Measurements from ENCODE around the gene CLPTM1L. TPM values are rescaled to one million over a fixed set of nuclear protein-coding genes. Genes with fewer than 3 reads are reported as not detected.
"Not testable (repeated sequence)": the region's sequence is repeated elsewhere in the genome, so short reads cannot be mapped to it uniquely, and the experiment has no call there.

CLPTM1L gene
- total and polyA plus RNA-seq, 2 donors from 2014 or later: 96.6 to 135 TPM

DNA sequence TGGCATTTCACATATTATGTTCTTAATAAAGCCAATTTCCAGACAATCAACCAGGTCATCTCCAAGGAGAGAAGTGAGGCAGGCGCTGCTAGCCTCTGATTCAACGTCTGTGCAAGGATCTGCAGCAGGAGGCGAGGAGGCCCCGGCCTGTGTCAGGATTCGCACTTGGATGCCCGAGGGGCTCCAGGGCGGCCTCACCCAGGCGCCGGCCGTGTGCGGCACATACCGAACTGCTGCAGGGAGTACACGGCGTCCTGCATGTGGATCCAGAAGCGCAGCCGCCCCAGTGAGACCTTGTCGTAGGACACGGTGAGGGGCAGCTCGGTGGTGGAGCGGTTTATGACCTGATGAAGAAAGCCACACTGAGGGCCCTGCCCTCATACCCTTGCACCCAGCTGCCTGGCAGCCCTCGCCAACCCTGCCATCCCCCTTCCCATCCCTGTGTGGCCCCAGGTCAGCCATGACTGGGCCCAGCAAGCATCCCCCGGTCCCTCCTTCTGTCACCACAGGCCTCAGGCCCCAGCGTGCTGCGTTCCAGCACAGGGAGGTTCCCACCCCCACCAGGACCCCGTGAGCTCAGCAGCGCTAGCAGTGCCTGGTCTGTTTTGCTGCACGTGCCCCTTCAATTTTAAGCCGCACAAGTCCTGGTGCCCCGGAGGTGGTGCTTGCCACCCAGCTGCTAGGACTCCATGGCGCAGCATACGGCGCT, 9.9 kb downstream of the CLPTM1L start:
- intact Hi-C loops (cut with DNase I): no loop called here
- Histone ChIP-seq H3K27me3 (ENCODE audit: control insufficient read depth, insufficient read depth, low read length) (no peaks in the 10 kb centered on the region), H3K27ac (ENCODE audit: low read depth in 2 of 2, low read length in 2 of 2) (no peak overlapping the region), H3K9ac (ENCODE audit: low read length in 3 of 3) (no peak overlapping the region), H3K4me1 (ENCODE audit: control insufficient read depth in 2 of 3, insufficient read depth in 2 of 3, low read depth in 1 of 3, low read length in 3 of 3) (peaks cover 0 to 10% (median 0%) of the 10 kb centered on the region in 3 donors), H3K9me3 (ENCODE audit: control insufficient read depth in 2 of 3, insufficient read depth in 1 of 3, low read length in 3 of 3) (no peaks in the 10 kb centered on the region), H3K36me3 (ENCODE audit: control insufficient read depth in 2 of 3, insufficient read depth in 3 of 3, low read length in 3 of 3) (peaks cover 5 to 62% (median 28%) of the 10 kb centered on the region in 3 donors), H3K4me3 (ENCODE audit: low read length in 3 of 3) (no peak overlapping the region)
- no peak for FAIRE-seq
- DNase-seq: peak in 1 of 5 donors; percentile 67
- TF ChIP-seq, protein P1, sequence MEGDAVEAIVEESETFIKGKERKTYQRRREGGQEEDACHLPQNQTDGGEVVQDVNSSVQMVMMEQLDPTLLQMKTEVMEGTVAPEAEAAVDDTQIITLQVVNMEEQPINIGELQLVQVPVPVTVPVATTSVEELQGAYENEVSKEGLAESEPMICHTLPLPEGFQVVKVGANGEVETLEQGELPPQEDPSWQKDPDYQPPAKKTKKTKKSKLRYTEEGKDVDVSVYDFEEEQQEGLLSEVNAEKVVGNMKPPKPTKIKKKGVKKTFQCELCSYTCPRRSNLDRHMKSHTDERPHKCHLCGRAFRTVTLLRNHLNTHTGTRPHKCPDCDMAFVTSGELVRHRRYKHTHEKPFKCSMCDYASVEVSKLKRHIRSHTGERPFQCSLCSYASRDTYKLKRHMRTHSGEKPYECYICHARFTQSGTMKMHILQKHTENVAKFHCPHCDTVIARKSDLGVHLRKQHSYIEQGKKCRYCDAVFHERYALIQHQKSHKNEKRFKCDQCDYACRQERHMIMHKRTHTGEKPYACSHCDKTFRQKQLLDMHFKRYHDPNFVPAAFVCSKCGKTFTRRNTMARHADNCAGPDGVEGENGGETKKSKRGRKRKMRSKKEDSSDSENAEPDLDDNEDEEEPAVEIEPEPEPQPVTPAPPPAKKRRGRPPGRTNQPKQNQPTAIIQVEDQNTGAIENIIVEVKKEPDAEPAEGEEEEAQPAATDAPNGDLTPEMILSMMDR (IDR thresholded peaks at IDR 0.05; ENCODE audit: borderline replicate concordance, extremely low read depth, insufficient read depth): no peak

DNA sequence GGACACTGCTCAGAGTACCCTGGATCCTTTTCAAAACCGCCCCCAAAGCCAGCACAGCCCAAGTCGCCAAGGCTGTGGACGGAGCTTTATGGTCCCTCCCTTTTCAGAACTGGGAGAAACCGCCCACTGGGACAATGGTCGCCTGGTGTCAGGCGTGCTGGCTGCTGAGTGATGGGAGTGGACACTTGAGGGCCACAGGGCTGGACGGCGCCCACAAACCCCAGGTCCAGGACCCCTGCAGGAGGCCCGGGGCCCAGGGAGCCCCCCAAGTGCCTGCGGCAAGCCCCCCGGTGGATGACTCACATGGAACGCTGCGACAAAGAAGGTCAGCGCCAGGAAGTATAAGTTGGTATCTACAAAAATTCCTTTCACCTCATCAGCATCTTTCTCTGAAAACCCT, 10.9 kb downstream of the CLPTM1L start:
- H3K9me3 ChIP-seq (ENCODE audit: control insufficient read depth in 2 of 3, insufficient read depth in 1 of 3, low read length in 3 of 3): no peaks in the 10 kb centered on the region
- TF ChIP-seq, protein P1 (IDR thresholded peaks at IDR 0.05; ENCODE audit: borderline replicate concordance, extremely low read depth, insufficient read depth): no peak
- no peak overlapping the region for H3K4me3 ChIP-seq (ENCODE audit: low read length in 3 of 3)
- FAIRE-seq (no peak), DNase-seq (peak in 1 of 5 donors; percentile 43)
- H3K4me1 ChIP-seq (ENCODE audit: control insufficient read depth in 2 of 3, insufficient read depth in 2 of 3, low read depth in 1 of 3, low read length in 3 of 3): peaks cover 0 to 10% (median 0%) of the 10 kb centered on the region in 3 donors
- no peaks in the 10 kb centered on the region for H3K27me3 ChIP-seq (ENCODE audit: control insufficient read depth, insufficient read depth, low read length)
- H3K27ac ChIP-seq (ENCODE audit: low read depth in 2 of 2, low read length in 2 of 2): no peak overlapping the region
- peaks cover 5 to 61% (median 29%) of the 10 kb centered on the region in 3 donors for H3K36me3 ChIP-seq (ENCODE audit: control insufficient read depth in 2 of 3, insufficient read depth in 3 of 3, low read length in 3 of 3)
- intact Hi-C loops (cut with DNase I): no loop called here
- H3K9ac ChIP-seq (ENCODE audit: low read length in 3 of 3): no peak overlapping the region

GRCh38 chr5:1333286-1333685, 11.6 kb downstream of the CLPTM1L start:
- H3K9ac ChIP-seq (ENCODE audit: low read length in 3 of 3); H3K9me3 ChIP-seq (ENCODE audit: control insufficient read depth in 2 of 3, insufficient read depth in 1 of 3, low read length in 3 of 3); H3K27me3 ChIP-seq (ENCODE audit: control insufficient read depth, insufficient read depth, low read length); H3K4me3 ChIP-seq (ENCODE audit: low read length in 3 of 3); H3K27ac ChIP-seq (ENCODE audit: low read depth in 2 of 2, low read length in 2 of 2); FAIRE-seq; H3K4me1 ChIP-seq (ENCODE audit: control insufficient read depth in 2 of 3, insufficient read depth in 2 of 3, low read depth in 1 of 3, low read length in 3 of 3); DNase-seq; intact Hi-C loops (cut with DNase I): not testable (repeated sequence)
- H3K36me3 ChIP-seq (ENCODE audit: control insufficient read depth in 2 of 3, insufficient read depth in 3 of 3, low read length in 3 of 3): peaks cover 5 to 61% (median 29%) of the 10 kb centered on the region in 3 donors

DNA sequence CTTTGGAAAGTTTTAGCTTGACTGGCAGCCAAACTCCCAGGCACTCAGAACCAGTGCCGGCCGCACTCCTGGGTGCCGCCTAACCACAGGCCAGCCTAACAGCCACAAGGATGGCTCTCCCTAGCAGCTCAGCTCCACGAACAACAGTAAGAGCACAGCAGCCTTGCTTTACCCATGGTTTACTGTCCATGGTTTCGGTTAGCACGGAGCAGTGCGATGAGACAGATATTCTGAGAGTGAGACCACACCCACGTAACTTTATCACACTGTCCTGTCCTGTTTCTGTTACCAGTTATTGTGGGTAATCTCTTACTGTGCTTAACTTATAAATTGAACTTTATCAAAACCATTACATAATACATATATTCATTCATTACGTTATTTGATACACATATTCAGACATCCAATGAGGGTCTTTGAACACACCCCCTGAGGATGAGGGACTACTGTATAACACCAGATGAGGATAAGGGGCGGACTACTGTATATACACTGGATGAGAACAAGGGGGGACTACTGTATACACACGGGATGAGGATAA, 12.4 kb downstream of the CLPTM1L start:
- Histone ChIP-seq H3K4me1 (ENCODE audit: control insufficient read depth in 2 of 3, insufficient read depth in 2 of 3, low read depth in 1 of 3, low read length in 3 of 3) (peaks cover 0 to 9% (median 0%) of the 10 kb centered on the region in 3 donors), H3K27me3 (ENCODE audit: control insufficient read depth, insufficient read depth, low read length) (no peaks in the 10 kb centered on the region), H3K9ac (ENCODE audit: low read length in 3 of 3) (no peak overlapping the region), H3K4me3 (ENCODE audit: low read length in 3 of 3) (no peak overlapping the region), H3K9me3 (ENCODE audit: control insufficient read depth in 2 of 3, insufficient read depth in 1 of 3, low read length in 3 of 3) (no peaks in the 10 kb centered on the region), H3K36me3 (ENCODE audit: control insufficient read depth in 2 of 3, insufficient read depth in 3 of 3, low read length in 3 of 3) (peaks cover 5 to 60% (median 29%) of the 10 kb centered on the region in 3 donors), H3K27ac (ENCODE audit: low read depth in 2 of 2, low read length in 2 of 2) (no peak overlapping the region)
- intact Hi-C loops (cut with DNase I): no loop called here
- no peak for FAIRE-seq
- TF ChIP-seq, protein P1 (IDR thresholded peaks at IDR 0.05; ENCODE audit: borderline replicate concordance, extremely low read depth, insufficient read depth): no peak
- peak in 1 of 5 donors; percentile 39 for DNase-seq

All from kidney (tissue), 14 donors.